Measurements from ENCODE around the gene SULF2. TPM values are rescaled to one million over a fixed set of nuclear protein-coding genes. Genes with fewer than 3 reads are reported as not detected.
"Not testable (repeated sequence)": the region's sequence is repeated elsewhere in the genome, so short reads cannot be mapped to it uniquely, and the experiment has no call there.

Gene SULF2
- 1 to 10 TPM in 1 of 2 experiments, under 1 TPM in 1; 0.79 to 2.0 TPM for total RNA-seq

GRCh38 chr20:47785311-47785853 is at the start of gene SULF2:
TSS of gene SULF2 (minus strand) at chr20:47785481. CDS start at chr20:47757363, 28,118 bp downstream.
- peak within 1 kb of the TSS; percentile 55 for H3K4me3 Mint-ChIP-seq
- no peak within 1 kb of the TSS for H3K27ac Mint-ChIP-seq
- peaks cover 13% of the 10 kb centered on the region for H3K4me1 Mint-ChIP-seq

GRCh38 chr20:47831675-47832074 is 46.4 kb upstream of the SULF2 start:
- H3K9me3 Mint-ChIP-seq (ENCODE audit: low read depth); H3K4me3 Mint-ChIP-seq; H3K27me3 Mint-ChIP-seq; H3K4me1 Mint-ChIP-seq; ATAC-seq; CTCF ChIA-PET; DNase-seq; H3K27ac Mint-ChIP-seq; H3K36me3 Mint-ChIP-seq: not testable (repeated sequence)

More at GRCh38 chr20:47785311-47785853, at the start of gene SULF2:
- CTCF ChIA-PET, result interaction anchor here (1.7 kb wide), 2 partner anchors 60 to 64 kb away, joined by 6 read pairs; no protein-coding TSS in a partner anchor
- no peaks in the 10 kb centered on the region for H3K9me3 Mint-ChIP-seq (ENCODE audit: low read depth)
- H3K27me3 Mint-ChIP-seq, result peaks cover 77% of the 10 kb centered on the region
- ATAC-seq (peak; percentile 33), DNase-seq (no peak)
- no peaks in the 10 kb centered on the region for H3K36me3 Mint-ChIP-seq

GRCh38 chr20:47826716-47827115 is 41.4 kb upstream of the SULF2 start:
- H3K27me3 Mint-ChIP-seq; ATAC-seq; H3K36me3 Mint-ChIP-seq; H3K4me3 Mint-ChIP-seq; DNase-seq; H3K9me3 Mint-ChIP-seq (ENCODE audit: low read depth); H3K4me1 Mint-ChIP-seq; H3K27ac Mint-ChIP-seq; CTCF ChIA-PET: not testable (repeated sequence)

- H3K36me3 Mint-ChIP-seq; H3K9me3 Mint-ChIP-seq (ENCODE audit: low read depth); ATAC-seq; DNase-seq; H3K4me3 Mint-ChIP-seq; CTCF ChIA-PET; H3K4me1 Mint-ChIP-seq; H3K27ac Mint-ChIP-seq: not testable (repeated sequence)
- peaks cover 13% of the 10 kb centered on the region for H3K27me3 Mint-ChIP-seq
Observed at GRCh38 chr20:47826006-47826405, 40.7 kb upstream of the SULF2 start.

- no peak for ATAC-seq
- DNase-seq, result no peak
- CTCF ChIA-PET, result no interaction called here
Observed at GRCh38 chr20:47825011-47825762, 39.9 kb upstream of the SULF2 start.

GRCh38 chr20:47823941-47824340 is 38.7 kb upstream of the SULF2 start:
- DNase-seq; H3K4me1 Mint-ChIP-seq; CTCF ChIA-PET; H3K36me3 Mint-ChIP-seq; H3K9me3 Mint-ChIP-seq (ENCODE audit: low read depth); ATAC-seq; H3K4me3 Mint-ChIP-seq; H3K27ac Mint-ChIP-seq: not testable (repeated sequence)
- H3K27me3 Mint-ChIP-seq, result peaks cover 19% of the 10 kb centered on the region

More at GRCh38 chr20:47825011-47825762, 39.9 kb upstream of the SULF2 start:
- Mint-ChIP-seq H3K36me3 (no peaks in the 10 kb centered on the region), H3K4me1 (no peaks in the 10 kb centered on the region), H3K9me3 (ENCODE audit: low read depth) (no peaks in the 10 kb centered on the region), H3K27me3 (peaks cover 15% of the 10 kb centered on the region), H3K4me3 (no peak overlapping the region), H3K27ac (no peak overlapping the region)

- no peak for DNase-seq
- H3K36me3 Mint-ChIP-seq, result no peaks in the 10 kb centered on the region
- ATAC-seq, result no peak
Observed at GRCh38 chr20:47821481-47822100, 36.3 kb upstream of the SULF2 start.

GRCh38 chr20:47818996-47819609 is 33.8 kb upstream of the SULF2 start:
- Mint-ChIP-seq H3K4me1 (no peaks in the 10 kb centered on the region), H3K4me3 (no peak overlapping the region), H3K36me3 (no peaks in the 10 kb centered on the region), H3K9me3 (ENCODE audit: low read depth) (no peaks in the 10 kb centered on the region), H3K27ac (no peak overlapping the region), H3K27me3 (peaks cover 31% of the 10 kb centered on the region)
- CTCF ChIA-PET, result no interaction called here
- no peak for ATAC-seq
- DNase-seq, result no peak

More at GRCh38 chr20:47821481-47822100, 36.3 kb upstream of the SULF2 start:
- H3K27me3 Mint-ChIP-seq, result peaks cover 29% of the 10 kb centered on the region
- CTCF ChIA-PET, result no interaction called here
- no peaks in the 10 kb centered on the region for H3K9me3 Mint-ChIP-seq (ENCODE audit: low read depth)
- H3K4me3 Mint-ChIP-seq, result no peak overlapping the region
- H3K27ac Mint-ChIP-seq, result no peak overlapping the region
- no peaks in the 10 kb centered on the region for H3K4me1 Mint-ChIP-seq

GRCh38 chr20:47818466-47818865 is 33.2 kb upstream of the SULF2 start:
- no peaks in the 10 kb centered on the region for H3K9me3 Mint-ChIP-seq (ENCODE audit: low read depth)
- ATAC-seq, result no peak
- no peak overlapping the region for H3K27ac Mint-ChIP-seq
- H3K4me1 Mint-ChIP-seq, result no peaks in the 10 kb centered on the region
- CTCF ChIA-PET, result no interaction called here
- no peak overlapping the region for H3K4me3 Mint-ChIP-seq
- H3K36me3 Mint-ChIP-seq, result no peaks in the 10 kb centered on the region
- H3K27me3 Mint-ChIP-seq, result peaks cover 35% of the 10 kb centered on the region
- no peak for DNase-seq

GRCh38 chr20:47818016-47818415 is 32.7 kb upstream of the SULF2 start:
- ATAC-seq, result no peak
- Mint-ChIP-seq H3K9me3 (ENCODE audit: low read depth) (no peaks in the 10 kb centered on the region), H3K27ac (no peak overlapping the region), H3K4me3 (no peak overlapping the region), H3K36me3 (no peaks in the 10 kb centered on the region), H3K27me3 (peaks cover 35% of the 10 kb centered on the region), H3K4me1 (no peaks in the 10 kb centered on the region)
- CTCF ChIA-PET, result interaction anchor here (1.0 kb wide), 1 partner anchor 154 kb away, joined by 3 read pairs; no protein-coding TSS in a partner anchor
- DNase-seq, result no peak

- Mint-ChIP-seq H3K27me3 (peaks cover 37% of the 10 kb centered on the region), H3K27ac (no peak overlapping the region), H3K4me3 (no peak overlapping the region), H3K4me1 (no peaks in the 10 kb centered on the region), H3K9me3 (ENCODE audit: low read depth) (no peaks in the 10 kb centered on the region), H3K36me3 (no peaks in the 10 kb centered on the region)
- no peak for ATAC-seq
- CTCF ChIA-PET, result interaction anchor here (1.0 kb wide), 1 partner anchor 154 kb away, joined by 3 read pairs; no protein-coding TSS in a partner anchor
- no peak for DNase-seq
Observed at GRCh38 chr20:47817573-47817972, 32.3 kb upstream of the SULF2 start.

GRCh38 chr20:47816487-47817451 is 31.5 kb upstream of the SULF2 start:
- Mint-ChIP-seq H3K4me3 (no peak overlapping the region), H3K36me3 (no peaks in the 10 kb centered on the region), H3K9me3 (ENCODE audit: low read depth) (no peaks in the 10 kb centered on the region), H3K27ac (no peak overlapping the region), H3K27me3 (peaks cover 39% of the 10 kb centered on the region), H3K4me1 (no peaks in the 10 kb centered on the region)
- no peak for DNase-seq
- ATAC-seq, result no peak
- CTCF ChIA-PET, result interaction anchor here (1.0 kb wide), 1 partner anchor 153 kb away, joined by 3 read pairs; no protein-coding TSS in a partner anchor

Measured in activated CD8-positive, alpha-beta memory T cell treated with anti-CD3 and anti-CD28 coated beads, Interleukin-2, amount 10 ng/mL, durations not matched to agents 7 days and 5 days (primary cell).